HG03103 (cell line): Measurements from ENCODE around the gene MKX.

Experiments
- ATAC-seq: cut with Tn5 transposase; IDR thresholded peaks from one replicate; pipeline ENCODE4 v1.9.1; 2021; ENCODE audit warnings: low read depth; ENCODE audit not compliant: unreplicated experiment

The MKX gene

GRCh38 chr10:27659786-27660185 lies 85.8 kb downstream of the MKX start:
- no peak for ATAC-seq

- no peak for ATAC-seq
Measured at GRCh38 chr10:27658788-27659187, 86.8 kb downstream of the MKX start.

- ATAC-seq: no peak
Measured at GRCh38 chr10:27655296-27655695, 90.3 kb downstream of the MKX start.

GRCh38 chr10:27654284-27654683 lies 91.3 kb downstream of the MKX start:
- ATAC-seq: no peak

- no peak for ATAC-seq
Measured at GRCh38 chr10:27646604-27647175, 98.9 kb downstream of the MKX start.

- ATAC-seq: no peak
Measured at GRCh38 chr10:27646194-27646593, 99.4 kb downstream of the MKX start.

- ATAC-seq: no peak
Measured at GRCh38 chr10:27644307-27644939, 101.2 kb downstream of the MKX start.

- ATAC-seq: no peak
Measured at GRCh38 chr10:27643301-27643700, 102.3 kb downstream of the MKX start.

- ATAC-seq: no peak
Measured at GRCh38 chr10:27642023-27642589, 103.5 kb downstream of the MKX start.

- ATAC-seq: no peak
Measured at GRCh38 chr10:27638071-27638750, 107.4 kb downstream of the MKX start.

GRCh38 chr10:27637601-27638000 lies 108.0 kb downstream of the MKX start:
- no peak for ATAC-seq

GRCh38 chr10:27636816-27637215 lies 108.8 kb downstream of the MKX start:
- no peak for ATAC-seq

- no peak for ATAC-seq
Measured at GRCh38 chr10:27635699-27636270, 109.8 kb downstream of the MKX start.

GRCh38 chr10:27635290-27635689 lies 110.3 kb downstream of the MKX start:
- no peak for ATAC-seq

- ATAC-seq: no peak
Measured at GRCh38 chr10:27628621-27629020, 117.0 kb downstream of the MKX start.

- no peak for ATAC-seq
Measured at GRCh38 chr10:27626890-27627289, 118.7 kb downstream of the MKX start.

GRCh38 chr10:27625452-27626211 lies 120.0 kb downstream of the MKX start:
- ATAC-seq: no peak

- ATAC-seq: no peak
Measured at GRCh38 chr10:27624941-27625340, 120.7 kb downstream of the MKX start.
